ENCODE measurements around the gene ENPP1. TPM values are rescaled to one million over a fixed set of nuclear protein-coding genes. Genes with fewer than 3 reads are reported as not detected.
A peak's percentile ranks its signal among the peaks of the same experiment; 100 is the strongest.

The ENPP1 gene
- total RNA-seq, 3 donors from 2014 or later (not counting 1 experiment from before 2014, with no cell fraction given), result 0.45 to 0.85 (median 0.83) TPM

DNA sequence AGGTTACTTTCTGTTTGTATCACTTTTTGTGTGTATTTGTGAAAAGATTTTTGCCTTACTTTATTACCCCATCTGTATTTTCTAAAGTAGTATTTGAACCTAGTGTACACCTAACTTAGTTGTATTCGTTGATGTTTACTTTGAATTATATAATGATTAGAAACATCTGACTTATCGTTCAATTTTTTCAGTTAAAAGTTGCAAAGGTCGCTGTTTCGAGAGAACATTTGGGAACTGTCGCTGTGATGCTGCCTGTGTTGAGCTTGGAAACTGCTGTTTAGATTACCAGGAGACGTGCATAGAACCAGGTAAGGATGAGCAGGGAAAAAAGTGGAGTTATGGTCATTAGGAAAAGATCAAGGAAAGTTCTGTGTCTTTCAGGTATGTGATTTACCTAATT lies 42.0 kb downstream of the ENPP1 start:
- intact Hi-C loops (cut with micrococcal nuclease), result no loop called here
- peaks cover 0 to 9% of the 10 kb centered on the region in 2 donors for H3K27me3 Mint-ChIP-seq (ENCODE audit: low read depth in 2 of 2)
- WGBS (ENCODE audit: insufficient coverage), result 88% methylated on average over 6 of the region's 6 CpGs
- peaks cover 0 to 2% of the 10 kb centered on the region in 2 donors for H3K9me3 Mint-ChIP-seq
- H3K4me1 ChIP-seq (ENCODE audit: control insufficient read depth, insufficient read depth, low read length), result no peaks in the 10 kb centered on the region
- no peak for ATAC-seq
- TF ChIP-seq, protein P1, sequence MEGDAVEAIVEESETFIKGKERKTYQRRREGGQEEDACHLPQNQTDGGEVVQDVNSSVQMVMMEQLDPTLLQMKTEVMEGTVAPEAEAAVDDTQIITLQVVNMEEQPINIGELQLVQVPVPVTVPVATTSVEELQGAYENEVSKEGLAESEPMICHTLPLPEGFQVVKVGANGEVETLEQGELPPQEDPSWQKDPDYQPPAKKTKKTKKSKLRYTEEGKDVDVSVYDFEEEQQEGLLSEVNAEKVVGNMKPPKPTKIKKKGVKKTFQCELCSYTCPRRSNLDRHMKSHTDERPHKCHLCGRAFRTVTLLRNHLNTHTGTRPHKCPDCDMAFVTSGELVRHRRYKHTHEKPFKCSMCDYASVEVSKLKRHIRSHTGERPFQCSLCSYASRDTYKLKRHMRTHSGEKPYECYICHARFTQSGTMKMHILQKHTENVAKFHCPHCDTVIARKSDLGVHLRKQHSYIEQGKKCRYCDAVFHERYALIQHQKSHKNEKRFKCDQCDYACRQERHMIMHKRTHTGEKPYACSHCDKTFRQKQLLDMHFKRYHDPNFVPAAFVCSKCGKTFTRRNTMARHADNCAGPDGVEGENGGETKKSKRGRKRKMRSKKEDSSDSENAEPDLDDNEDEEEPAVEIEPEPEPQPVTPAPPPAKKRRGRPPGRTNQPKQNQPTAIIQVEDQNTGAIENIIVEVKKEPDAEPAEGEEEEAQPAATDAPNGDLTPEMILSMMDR (IDR thresholded peaks at IDR 0.05), result no peak
- H3K27ac ChIP-seq (ENCODE audit: low read length), result no peak overlapping the region
- no peaks in the 10 kb centered on the region for H3K36me3 ChIP-seq (ENCODE audit: control insufficient read depth, insufficient read depth, low read length)
- no peak for DNase-seq
- H3K4me3 Mint-ChIP-seq, result no peak overlapping the region
- no peaks in the 10 kb centered on the region for H3K36me3 Mint-ChIP-seq
- H3K27ac Mint-ChIP-seq, result no peak overlapping the region
- no peak overlapping the region for H3K4me3 ChIP-seq (ENCODE audit: low read length)
- H3K27me3 ChIP-seq (ENCODE audit: control insufficient read depth, insufficient read depth, low read length), result no peaks in the 10 kb centered on the region
- H3K9me3 ChIP-seq (ENCODE audit: control insufficient read depth, insufficient read depth, low read length), result no peaks in the 10 kb centered on the region
- no peaks in the 10 kb centered on the region for H3K4me1 Mint-ChIP-seq

DNA sequence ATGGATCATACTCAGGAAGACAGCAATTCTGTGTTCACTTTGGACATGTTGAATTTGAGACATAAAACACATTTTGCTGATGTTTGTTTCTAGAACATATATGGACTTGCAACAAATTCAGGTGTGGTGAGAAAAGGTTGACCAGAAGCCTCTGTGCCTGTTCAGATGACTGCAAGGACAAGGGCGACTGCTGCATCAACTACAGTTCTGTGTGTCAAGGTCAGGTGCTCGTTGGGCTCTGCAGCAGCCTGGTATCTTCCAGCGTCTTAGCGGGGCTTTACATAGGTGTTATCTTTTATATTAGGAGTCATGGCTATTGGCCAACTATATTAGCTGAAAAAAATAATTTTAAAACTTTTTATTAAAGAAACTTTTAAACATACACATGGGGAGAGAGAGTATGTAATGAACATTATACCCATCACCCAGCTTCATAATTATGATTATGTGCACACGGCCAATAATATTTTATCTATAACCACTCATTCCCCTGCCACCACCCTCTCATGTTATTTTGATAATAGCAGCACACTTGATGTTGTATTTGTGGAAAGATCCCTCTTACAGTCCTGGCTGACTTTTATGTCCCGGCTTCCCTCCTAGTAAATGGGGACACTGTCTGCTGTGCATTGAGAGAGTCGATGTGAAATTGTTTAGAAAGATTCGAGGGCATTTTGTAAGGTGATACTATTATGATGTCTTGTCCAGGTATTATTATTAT lies 43.4 kb downstream of the ENPP1 start:
- WGBS (ENCODE audit: insufficient coverage), result 93% methylated on average over 3 of the region's 8 CpGs
- Mint-ChIP-seq H3K36me3 (no peaks in the 10 kb centered on the region), H3K27ac (no peak overlapping the region), H3K9me3 (no peaks in the 10 kb centered on the region), H3K4me1 (no peaks in the 10 kb centered on the region), H3K4me3 (no peak overlapping the region), H3K27me3 (ENCODE audit: low read depth in 2 of 2) (peaks cover 0 to 4% of the 10 kb centered on the region in 2 donors)
- Histone ChIP-seq H3K9me3 (ENCODE audit: control insufficient read depth, insufficient read depth, low read length) (no peaks in the 10 kb centered on the region), H3K36me3 (ENCODE audit: control insufficient read depth, insufficient read depth, low read length) (no peaks in the 10 kb centered on the region), H3K4me1 (ENCODE audit: control insufficient read depth, insufficient read depth, low read length) (no peaks in the 10 kb centered on the region), H3K27ac (ENCODE audit: low read length) (no peak overlapping the region), H3K27me3 (ENCODE audit: control insufficient read depth, insufficient read depth, low read length) (no peaks in the 10 kb centered on the region), H3K4me3 (ENCODE audit: low read length) (no peak overlapping the region)
- intact Hi-C loops (cut with micrococcal nuclease), result no loop called here
- TF ChIP-seq, protein P1 (IDR thresholded peaks at IDR 0.05), result no peak
- peak in 1 of 2 donors; percentile 4 for DNase-seq
- no peak for ATAC-seq

DNA sequence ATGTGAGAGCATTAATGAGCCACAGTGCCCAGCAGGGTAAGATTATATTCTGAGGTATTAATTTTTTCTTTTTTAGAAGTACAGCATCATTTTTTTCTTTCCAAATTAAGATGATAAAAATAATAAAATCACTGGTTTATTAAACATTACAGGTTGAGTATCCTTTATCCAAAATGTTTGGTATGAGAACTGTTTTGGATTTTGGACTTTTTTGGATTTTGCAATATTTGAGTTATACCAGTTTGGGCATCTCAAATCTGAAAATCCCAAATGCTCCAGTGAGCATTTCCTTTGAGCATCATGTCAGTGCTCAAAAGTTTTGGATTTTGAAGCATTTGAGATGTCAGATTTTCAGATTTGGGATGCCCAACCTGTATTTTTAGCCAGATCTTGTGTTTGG lies 44.4 kb downstream of the ENPP1 start:
- DNase-seq, result no peak
- no peaks in the 10 kb centered on the region for H3K36me3 ChIP-seq (ENCODE audit: control insufficient read depth, insufficient read depth, low read length)

More for the DNA sequence above, 44.4 kb downstream of the ENPP1 start:
- TF ChIP-seq, protein P1 (IDR thresholded peaks at IDR 0.05), result no peak
- Histone ChIP-seq H3K4me3 (ENCODE audit: low read length) (no peak overlapping the region), H3K27me3 (ENCODE audit: control insufficient read depth, insufficient read depth, low read length) (no peaks in the 10 kb centered on the region), H3K27ac (ENCODE audit: low read length) (no peak overlapping the region), H3K4me1 (ENCODE audit: control insufficient read depth, insufficient read depth, low read length) (no peaks in the 10 kb centered on the region), H3K9me3 (ENCODE audit: control insufficient read depth, insufficient read depth, low read length) (no peaks in the 10 kb centered on the region)
- H3K4me1 Mint-ChIP-seq, result no peaks in the 10 kb centered on the region
- H3K27me3 Mint-ChIP-seq (ENCODE audit: low read depth in 2 of 2), result peaks cover 0 to 2% of the 10 kb centered on the region in 2 donors
- intact Hi-C loops (cut with micrococcal nuclease), result no loop called here
- no peaks in the 10 kb centered on the region for H3K36me3 Mint-ChIP-seq
- ATAC-seq, result no peak
- H3K4me3 Mint-ChIP-seq, result no peak overlapping the region
- H3K9me3 Mint-ChIP-seq, result no peaks in the 10 kb centered on the region
- no peak overlapping the region for H3K27ac Mint-ChIP-seq

Data from natural killer cell (primary cell).